NCI-H1417 (cell line): ENCODE measurements around the gene LCA5L.
"Not testable (repeated sequence)": the region's sequence is repeated elsewhere in the genome, so short reads cannot be mapped to it uniquely, and the experiment has no call there.

ENCODE experiments used
- DNase-seq, 3 experiments: peaks; one replicate each; lab custom pipeline; 2025; lab: John Stamatoyannopoulos, UW

The LCA5L gene

DNA sequence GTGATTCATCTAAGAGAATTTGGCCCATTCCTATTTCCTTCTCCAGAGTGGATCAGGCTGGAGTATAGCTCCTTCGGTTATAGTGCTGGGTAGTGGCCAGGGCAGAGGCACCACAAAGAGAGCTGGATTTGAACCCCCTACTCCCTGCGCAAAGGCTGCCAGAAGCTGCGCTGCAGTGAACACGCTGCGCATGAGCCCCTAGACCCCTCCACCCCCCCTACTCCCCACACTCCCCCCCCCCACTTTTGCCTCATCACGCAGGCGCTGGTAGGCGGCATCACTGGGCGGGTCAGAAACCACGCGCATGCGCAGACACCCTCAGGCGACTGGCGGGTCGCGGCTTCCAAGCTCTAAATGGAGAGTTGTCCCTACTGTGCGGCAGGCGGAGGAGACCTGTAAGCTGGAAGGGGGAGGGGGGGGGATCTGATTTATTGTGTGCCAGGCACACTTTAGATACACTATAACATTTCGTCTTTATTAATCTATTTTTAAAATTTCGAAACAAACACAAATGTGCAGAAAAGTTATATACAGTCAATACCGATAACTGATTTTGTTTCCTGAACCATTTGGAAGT is 58.0 kb downstream of the LCA5L start:
- DNase-seq, result peak in 1 of 3 experiments; percentile 94

DNA sequence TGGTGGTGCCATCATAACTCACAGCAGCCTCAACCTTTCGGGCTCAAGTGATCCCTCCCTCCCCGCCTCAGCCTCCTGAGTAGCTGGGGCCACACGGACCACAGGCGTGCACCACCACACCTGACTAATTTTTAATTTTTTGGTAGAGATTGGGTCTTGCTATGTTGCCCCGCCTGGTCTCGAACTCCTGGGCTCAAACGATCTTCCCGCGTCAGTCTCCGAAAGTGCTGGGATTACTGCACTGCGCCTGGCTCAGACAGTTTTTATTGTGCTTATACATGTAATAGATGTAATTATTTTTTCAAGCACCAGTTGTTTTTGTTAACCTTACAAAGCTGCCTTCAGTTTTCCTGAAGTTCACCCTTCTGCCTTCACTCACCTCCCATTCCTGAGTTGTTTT is 58.7 kb downstream of the LCA5L start:
- no peak for DNase-seq

DNA sequence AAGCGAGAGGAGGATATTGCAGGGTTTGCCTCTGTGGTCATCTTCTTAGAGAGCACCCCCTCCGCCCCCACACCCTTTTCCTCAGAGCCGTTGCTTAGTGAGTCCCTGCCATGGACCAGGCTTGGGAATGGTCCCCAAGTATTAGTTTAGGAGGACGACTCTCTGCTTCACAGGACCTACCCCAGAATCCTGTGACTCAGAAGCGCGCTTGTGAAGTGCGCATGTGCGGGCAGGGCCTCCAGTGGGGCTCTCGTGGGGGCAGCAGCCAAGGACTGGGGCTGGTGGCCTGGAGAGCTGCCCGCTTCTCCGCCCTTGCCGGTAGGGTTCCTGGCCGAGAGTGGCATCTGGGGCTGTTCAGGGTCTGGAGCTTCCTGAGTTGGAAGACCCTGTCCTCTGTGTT is 59.4 kb downstream of the LCA5L start:
- no peak for DNase-seq

DNA sequence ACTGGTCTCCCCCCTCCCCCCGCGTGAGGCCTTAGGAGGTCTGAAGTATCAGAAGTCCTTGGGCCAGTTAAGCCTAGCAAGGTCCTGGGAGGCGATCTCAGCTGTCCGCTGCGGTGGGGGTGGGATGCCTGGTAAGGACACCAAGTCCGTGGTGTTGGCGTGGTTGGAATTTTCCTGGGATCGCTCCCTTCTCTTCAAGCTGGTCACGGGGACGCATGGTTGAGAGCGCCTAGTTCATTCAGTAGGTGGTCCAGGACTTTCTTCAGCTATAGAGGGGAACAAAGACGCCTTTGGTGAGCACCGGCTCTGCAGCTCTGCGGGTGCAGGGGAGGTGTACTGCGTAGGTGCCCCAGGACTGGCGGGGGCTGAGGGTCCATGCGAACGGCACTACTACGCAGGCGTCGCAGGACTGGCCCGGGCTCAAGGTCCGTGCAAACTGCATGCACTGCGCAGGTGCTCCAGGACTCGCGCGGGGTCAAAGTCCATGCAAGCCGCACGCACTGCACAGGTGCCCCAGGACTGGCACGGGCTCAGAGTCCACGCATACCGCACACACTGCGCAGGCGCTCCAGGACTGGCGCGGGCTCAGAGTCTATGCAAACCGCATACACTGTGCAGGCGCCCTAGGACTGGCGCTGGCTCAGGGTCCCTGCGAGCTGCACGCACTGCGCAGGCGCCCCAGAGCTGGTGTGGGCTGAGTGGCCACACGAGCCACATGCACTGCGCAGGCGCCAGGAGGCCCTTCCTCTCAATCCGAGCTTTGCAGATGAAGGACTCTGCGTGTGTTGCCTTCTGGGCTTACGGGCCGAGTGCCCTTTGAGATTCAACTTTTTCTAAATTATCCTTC is 60.1 kb downstream of the LCA5L start:
- DNase-seq, result peak in 1 of 3 experiments; percentile 71

DNA sequence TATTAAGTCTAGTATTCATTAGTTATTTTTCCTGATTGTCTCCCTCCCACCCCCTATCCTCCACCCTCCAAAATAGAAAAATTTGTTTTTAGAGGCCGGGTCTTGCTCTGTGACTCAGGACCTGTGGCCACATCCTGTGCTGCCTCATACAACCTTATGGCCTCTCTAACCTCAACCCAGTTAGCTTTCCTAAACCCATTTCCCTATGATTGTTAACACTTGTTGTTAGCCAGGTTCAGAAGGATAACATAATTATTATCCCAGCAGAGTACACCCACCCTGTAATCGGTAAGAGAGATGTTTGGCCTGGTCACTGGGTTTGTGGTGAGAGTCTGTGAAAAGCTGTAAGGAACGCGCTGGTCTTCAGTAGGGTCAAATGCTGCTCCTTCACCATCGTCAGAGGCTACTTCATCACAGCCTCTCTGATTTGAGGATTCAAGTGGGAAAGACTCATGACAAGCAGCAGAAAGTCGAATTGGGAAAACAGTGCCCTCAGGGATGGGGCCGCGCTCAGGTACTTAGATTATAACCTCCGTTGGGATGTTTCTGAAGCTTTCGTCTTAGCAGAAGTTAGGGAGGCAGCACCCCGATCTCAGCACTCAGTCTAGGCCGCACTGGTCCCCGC is 60.8 kb downstream of the LCA5L start:
- DNase-seq, result no peak

DNA sequence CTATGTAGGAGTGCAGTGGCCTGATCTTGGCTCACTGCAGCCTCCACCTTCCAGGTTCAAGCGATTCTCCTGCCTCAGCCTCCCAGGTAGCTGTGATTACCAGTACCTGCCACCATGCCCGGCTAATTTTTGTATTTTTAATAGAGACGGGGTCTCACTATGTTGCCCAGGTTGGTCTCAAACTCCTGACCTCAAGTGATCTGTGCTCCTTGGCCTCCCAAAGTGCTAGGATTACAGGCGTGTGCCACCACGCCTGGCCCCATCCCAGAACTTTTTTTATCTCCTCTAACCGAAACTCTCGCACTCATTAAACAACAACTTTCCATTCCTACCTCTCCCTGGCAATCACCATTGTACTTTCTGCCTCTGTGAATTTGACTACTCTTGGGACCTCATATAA is 63.5 kb downstream of the LCA5L start:
- DNase-seq, result not testable (repeated sequence)

DNA sequence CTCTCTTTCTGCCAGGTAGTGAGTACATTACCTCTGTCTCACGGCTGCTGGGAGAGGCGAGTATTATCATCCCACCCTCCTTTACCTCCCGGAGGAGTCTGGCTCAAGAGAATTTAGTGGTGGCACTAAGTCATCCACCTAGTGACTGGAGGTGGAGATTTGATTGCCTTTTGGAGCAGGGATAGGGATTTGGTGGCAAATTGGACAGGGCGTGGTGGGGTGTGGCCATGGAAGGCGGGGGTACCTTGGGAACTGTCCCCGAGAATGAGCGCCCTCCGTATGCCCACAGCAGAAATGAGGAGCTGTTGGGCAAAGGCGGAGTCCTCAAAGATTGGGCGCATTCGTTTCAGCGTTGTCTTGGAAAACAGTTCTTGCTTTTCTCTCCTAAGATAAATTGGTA is 64.6 kb downstream of the LCA5L start:
- DNase-seq, result no peak

DNA sequence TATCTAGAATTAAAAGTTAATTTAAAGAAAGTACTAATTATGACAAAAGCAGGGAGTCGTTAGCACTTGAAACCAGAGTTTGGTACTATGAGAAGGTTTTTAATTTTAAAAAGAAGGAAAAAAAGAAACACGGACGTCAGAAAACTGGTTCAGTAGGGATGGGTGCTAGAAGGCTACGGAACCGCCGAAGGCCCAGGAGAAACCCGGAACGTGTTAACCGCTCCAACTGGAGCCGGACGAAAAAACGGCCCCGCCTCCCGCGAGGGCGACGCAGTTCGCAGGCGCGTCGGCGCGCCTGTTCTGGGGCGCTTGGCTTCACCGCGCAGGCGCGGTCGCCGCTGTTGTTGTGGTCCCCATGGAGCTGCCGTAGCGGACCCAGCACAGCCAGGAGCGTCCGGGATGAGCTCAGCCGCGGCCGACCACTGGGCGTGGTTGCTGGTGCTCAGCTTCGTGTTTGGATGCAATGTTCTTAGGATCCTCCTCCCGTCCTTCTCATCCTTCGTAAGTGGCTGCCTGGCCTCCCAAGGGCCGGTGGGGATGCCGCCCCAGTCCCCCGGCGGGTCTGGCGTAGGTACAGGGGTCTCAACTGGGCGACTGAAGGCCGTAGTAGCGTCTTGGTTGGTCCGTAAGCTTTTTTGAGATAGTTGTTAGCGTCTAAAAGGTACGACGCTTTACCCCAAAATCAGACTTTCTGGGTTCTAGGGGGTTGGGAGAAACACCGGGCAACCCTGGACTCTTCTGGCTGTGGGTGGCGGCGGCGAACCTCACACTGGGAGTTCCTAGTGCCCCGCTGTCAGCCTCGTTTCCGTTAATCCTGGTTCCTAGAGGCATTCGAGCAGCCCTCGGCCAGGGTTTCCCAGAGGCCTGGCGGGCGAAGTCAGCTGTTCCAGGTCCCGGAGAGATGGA is 65.3 kb downstream of the LCA5L start:
- peak; percentile 93 to 97 (median 96) for DNase-seq

DNA sequence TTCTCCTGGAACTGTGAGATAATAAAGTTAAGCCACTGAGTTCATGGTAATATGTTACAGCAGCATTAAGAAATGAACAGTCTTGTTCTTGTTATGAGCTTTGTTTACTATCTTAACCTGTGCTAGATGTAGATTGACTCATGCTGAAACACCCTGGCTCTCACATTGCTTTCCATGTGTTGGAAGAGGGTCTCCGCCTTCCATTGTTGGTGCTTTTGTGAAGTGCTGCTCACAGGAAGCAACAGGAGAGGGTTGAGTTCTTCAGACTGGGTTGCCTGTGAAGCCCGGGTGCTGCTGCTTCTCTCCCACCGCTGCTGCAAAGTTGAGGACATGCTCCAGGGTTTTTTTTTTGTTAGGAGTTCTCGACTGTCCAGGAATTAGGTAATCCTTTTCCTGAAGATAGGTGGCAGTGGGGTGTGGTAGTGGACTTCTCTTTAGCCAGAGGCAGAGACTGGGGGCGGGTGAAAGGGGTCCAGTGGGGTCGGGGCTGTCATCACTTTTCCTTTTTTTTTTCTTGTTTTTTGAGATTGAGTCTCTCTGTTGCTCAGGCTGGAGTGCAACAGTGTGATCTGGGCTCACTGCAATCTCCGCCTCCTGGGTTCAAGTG is 68.0 kb downstream of the LCA5L start:
- peak in 1 of 3 experiments; percentile 12 for DNase-seq

DNA sequence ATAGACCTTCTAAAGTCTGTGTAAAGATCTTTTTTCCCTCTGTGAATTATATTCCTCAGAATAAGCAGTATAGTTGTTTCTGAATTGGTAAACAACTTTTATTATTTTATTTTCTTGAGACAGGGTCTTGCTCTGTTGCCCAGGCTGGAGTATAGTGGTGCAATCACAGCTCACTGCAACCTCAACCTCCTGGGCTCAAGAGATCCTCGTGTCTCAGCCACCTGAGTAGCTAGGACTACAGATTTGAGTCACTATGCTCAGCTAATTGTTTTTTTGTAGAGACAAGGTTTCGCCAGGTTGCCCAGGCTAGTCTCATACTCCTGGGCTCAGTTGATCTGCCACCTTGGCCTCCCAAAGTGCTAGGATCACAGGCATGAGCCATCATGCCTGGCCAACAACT is 70.1 kb downstream of the LCA5L start:
- DNase-seq, result no peak

DNA sequence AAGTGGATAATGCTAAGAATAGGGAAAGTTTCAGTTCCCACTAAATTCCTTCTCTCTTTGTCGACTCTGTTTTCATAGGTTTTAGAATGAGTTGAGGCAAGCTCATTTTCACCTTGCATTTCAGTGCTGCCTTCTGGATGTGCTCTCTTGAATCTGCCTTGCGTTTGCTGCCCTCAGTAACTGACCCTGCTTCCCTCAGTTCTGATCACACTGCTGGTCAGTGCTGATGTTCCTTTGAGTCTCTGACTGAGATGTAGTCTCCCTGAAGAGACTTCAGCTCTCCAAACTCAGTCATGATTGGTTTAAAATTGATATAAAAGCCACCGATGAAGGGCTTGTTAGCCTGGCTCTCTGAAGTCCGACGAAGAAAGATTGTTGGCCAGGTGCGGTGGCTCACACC is 71.5 kb downstream of the LCA5L start:
- DNase-seq, result no peak

DNA sequence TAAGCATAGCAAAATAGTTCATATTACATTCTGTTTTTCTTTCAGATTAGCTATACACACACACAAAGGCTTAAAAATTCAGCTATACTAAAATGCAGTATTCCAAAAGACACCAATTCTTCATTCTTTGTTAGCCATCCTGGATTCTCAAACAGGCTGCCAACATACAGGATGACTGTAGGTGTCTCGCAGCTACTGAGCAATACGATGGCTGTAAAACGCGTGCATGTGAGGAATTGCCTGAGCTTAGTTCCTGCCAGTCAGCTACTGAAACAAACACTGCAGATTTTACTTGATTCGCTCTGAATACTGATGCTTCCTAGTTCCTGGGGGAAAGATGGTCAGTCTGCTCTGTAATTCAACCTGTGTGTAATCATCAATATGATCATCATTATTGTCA is 71.9 kb downstream of the LCA5L start:
- DNase-seq, result peak in 1 of 3 experiments; percentile 52

DNA sequence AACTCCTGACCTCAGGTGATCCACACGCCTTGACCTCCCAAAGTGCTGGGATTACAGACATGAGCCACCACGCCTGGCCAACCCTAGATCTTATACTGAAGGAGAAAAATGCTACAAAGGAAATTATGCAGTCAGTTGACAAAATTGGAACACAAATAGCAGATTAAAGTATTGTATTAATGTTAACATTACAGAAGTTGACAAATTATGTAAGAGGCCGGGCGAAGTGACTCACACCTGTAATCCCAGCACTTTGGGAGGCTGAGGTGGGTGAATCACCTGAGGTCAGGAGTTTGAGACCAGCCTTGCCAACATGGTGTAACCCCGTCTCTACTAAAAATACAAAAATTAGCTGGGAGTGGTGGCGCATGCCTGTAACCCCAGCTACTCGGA is 75.7 kb downstream of the LCA5L start:
- not testable (repeated sequence) for DNase-seq

DNA sequence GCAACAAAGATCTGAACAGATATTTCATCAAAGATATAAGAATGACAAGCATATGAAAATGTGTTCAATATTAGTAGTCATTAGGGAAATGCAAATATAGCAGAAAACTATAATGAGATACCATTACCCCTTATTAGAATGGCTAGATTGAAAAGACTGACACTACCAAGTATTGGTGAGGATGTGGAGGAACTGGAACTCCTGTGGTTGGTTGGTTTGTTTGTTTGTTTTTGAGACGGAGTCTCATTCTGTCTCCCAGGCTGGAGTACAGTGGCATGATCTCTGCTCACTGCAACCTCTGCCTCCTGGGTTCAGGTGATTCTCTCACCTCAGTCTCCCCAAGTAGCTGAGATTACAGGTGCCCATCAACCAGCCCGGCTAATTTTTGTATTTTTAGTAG is 77.8 kb downstream of the LCA5L start:
- no peak for DNase-seq

DNA sequence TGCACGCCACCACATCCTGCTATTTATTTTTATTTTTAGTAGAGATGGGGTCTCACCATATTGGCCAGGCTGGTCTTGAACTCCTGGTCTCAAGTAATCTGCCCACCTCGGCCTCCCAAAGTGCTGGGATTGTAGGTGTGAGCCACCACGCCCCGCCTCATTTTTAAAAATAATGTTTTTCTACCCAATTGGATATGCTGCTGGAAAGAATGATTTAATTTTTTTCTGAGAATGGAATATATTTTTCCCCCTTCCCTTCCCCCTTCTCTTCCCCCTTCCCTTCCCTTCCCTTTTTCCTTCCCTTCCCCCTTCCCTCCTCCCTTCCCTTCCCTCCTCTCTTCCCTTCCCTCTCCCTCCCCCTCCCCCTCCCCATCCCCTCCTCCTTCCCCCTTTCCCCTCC is 79.0 kb downstream of the LCA5L start:
- no peak for DNase-seq

DNA sequence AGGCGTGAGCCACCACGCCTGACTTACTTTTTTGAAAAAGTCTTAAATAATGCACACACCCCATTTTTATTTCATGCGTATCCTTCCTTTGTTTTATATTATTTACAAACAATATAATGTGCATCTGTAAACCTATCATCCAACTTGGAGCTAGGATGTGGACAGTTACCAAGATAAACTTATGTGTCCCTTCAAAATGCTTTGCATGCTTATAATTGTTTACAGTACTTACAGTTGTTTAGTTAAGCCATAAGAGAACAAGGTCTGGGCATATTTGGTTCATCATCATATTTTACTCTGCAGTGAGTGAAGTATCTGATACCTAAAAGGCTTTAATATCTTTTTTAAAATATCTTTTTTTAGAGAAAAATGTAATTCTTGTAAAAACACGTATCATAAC is 80.6 kb downstream of the LCA5L start:
- no peak for DNase-seq

DNA sequence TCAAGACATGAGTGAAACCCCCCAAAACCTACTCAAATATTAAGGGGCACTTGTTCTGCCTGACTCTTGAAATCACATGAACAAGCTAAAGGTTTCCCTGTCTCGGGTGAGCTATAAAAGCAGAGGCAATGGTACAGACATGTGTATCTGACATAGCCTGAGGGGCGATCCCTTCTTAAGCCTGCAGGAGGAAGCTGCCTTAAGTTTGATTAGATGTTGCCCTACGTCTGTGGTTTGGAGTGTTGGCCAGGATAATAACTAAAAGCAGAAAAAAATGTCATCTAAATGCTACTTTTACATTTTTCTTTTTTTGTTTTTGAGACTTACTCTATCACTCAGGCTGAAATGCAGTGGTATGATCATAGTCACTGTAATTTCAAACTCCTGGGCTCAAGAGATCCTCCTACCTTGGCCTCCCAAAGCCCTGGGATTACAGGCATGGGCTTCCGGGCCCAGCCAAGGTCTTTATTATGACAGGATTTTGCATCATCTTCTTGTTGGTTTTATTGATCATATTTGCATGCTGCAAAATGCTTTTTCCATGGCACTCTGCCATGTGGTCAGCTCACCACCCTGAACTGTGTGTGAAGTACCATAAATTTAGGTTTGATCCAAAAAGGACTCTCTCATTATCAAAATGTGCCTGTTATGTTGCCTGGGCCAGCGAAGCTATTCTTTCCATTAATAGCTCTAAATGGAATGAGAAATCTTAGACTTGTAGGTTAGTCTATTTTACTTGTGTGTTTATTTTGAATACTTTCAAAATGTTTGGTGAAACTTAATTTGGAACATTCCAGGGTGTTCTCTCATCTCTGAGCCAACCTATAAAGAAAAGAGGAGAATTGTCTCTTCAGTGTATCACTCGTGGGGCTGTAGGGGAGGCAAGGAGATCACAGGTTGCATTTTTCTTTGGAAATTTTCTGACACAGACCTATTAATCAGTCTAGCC is 81.7 kb downstream of the LCA5L start:
- DNase-seq, result no peak

DNA sequence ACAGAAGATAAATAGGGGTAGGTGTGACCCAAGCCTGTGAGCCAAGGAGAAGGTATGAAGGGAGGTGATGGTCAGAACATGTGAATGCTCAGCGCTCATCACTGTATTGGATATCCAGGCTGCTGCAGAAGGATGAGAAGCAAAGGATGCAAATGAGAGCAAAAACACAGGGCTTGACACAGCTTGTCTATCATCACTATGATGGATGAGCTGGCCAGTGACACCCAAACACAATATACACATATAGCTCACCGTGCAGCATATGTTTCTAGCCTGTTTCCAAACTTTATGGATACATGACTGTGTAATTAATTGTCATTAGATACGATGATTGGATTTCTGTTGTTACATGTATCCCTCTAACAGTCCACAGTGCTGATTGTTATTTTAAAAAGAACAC is 82.8 kb downstream of the LCA5L start:
- no peak for DNase-seq

DNA sequence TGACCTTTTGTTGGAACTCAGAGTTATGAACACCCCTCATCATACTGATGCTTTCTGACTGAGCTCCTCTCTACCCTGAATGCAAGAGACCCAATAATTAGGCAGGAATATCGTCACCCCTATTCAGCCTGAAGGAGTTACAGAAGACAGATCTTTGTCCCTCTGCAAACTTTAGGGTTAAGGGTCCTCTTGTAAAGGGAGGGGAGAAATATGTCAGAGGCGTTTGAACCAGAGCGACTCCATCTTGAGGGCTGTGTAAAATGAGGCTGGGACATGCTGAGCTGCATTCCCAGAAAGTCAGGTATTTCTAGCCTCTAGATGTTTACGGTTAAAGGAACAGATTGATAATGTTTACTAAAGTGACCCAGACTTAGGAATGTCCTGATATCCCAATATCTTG is 86.2 kb downstream of the LCA5L start:
- DNase-seq, result no peak
